Measurements from ENCODE around the gene RACGAP1.

GRCh38 chr12:49941556-49942511 is 83.5 kb downstream of the RACGAP1 start:
- no peak for TF ChIP-seq CTCF (IDR thresholded peaks at IDR 0.05)
- TF ChIP-seq POLR2AphosphoS5 (IDR thresholded peaks at IDR 0.05; ENCODE audit: low read depth, low read length), result no peak
